B cell (primary cell): ENCODE results near the gene RENBP. TPM values are rescaled to one million over a fixed set of nuclear protein-coding genes. Genes with fewer than 3 reads are reported as not detected.

Source experiments
- ATAC-seq: fragments of 200-7000 bp; cut with Tn5 transposase; one replicate; pipeline ENCODE4 v1.10.0; 2021; ENCODE audit warnings: low read depth, mild to moderate bottlenecking, moderate number of reproducible peaks, moderate library complexity
- CTCF ChIA-PET: fragments of 350-600 bp; sonication (Branson Sonifier 250); formaldehyde crosslinking; loops from one replicate; lab custom pipeline; 2021; ENCODE audit warnings: antibody characterized with exemption, inconsistent platforms; lab: Charles Lee
- POLR2A ChIA-PET: fragments of 350-600 bp; sonication (Branson Sonifier 250); formaldehyde crosslinking; loops from one replicate; lab custom pipeline; 2021; ENCODE audit warnings: antibody characterized with exemption; lab: Charles Lee
- DNase-seq: peaks from one replicate; pipeline ENCODE4 v3.0.0; 2013
- H2AFZ ChIP-seq: 2 replicates; pipeline ENCODE4 v1.6.1; 2012; ENCODE audit warnings: mild to moderate bottlenecking, low read depth, low read length; ENCODE audit not compliant: insufficient read depth, poor library complexity, severe bottlenecking
- H3K27ac ChIP-seq, 2 donors: 1 replicate in 1 of 2; 2 replicates in 1 of 2; pipeline ENCODE4 v1.5.1; 2012 to 2013; ENCODE audit warnings: low read length in 2 of 2, mild to moderate bottlenecking in 2 of 2, moderate library complexity in 1 of 2
- H3K27me3 ChIP-seq, 4 experiments: fragments of 200-600 bp in 1 of 4; sonication (generic) in 1 of 4; replicated peaks in 1 of 4; 1 replicate in 2 of 4; 2 replicates in 2 of 4; pipeline versions ENCODE4 v1.6.1 to v1.7.0; 2013 to 2016; ENCODE audit warnings: low read length in 3 of 4, mild to moderate bottlenecking in 2 of 4, mixed read lengths in 1 of 4, moderate library complexity in 1 of 4; ENCODE audit not compliant: insufficient read depth in 4 of 4, control insufficient read depth in 3 of 4; ENCODE audit errors: control extremely low read depth in 1 of 4
- H3K36me3 ChIP-seq, 2 experiments: replicated peaks in 1 of 2; 1 replicate in 1 of 2; 2 replicates in 1 of 2; pipeline versions ENCODE4 v1.6.1 to v1.7.1; 2013; ENCODE audit warnings: low read length in 1 of 2; ENCODE audit not compliant: insufficient read depth in 2 of 2, control insufficient read depth in 1 of 2; ENCODE audit errors: control extremely low read depth in 1 of 2, extremely low read depth in 1 of 2
- H3K4me1 ChIP-seq, 2 donors: fragments of 200-600 bp in 1 of 2; sonication (generic) in 1 of 2; 1 replicate in 1 of 2; 2 replicates in 1 of 2; pipeline versions ENCODE4 v1.5.1 to v1.6.1; 2013 to 2017; ENCODE audit warnings: low read length in 2 of 2; ENCODE audit not compliant: control insufficient read depth in 2 of 2, insufficient read depth in 2 of 2
- H3K4me2 ChIP-seq: replicated peaks from 2 replicates; pipeline ENCODE3; 2012; ENCODE audit warnings: mild to moderate bottlenecking, low read depth, low read length; ENCODE audit not compliant: poor library complexity, severe bottlenecking
- H3K4me3 ChIP-seq, 5 experiments: fragments of 200-600 bp in 1 of 5; sonication (generic) in 1 of 5; 1 replicate in 3 of 5; 2 replicates in 2 of 5; pipeline versions ENCODE4 v1.5.1 to v1.7.0; 2011 to 2016; ENCODE audit warnings: low read length in 4 of 5, mild to moderate bottlenecking in 4 of 5, low read depth in 2 of 5, control low read depth in 1 of 5, moderate library complexity in 1 of 5; ENCODE audit not compliant: insufficient read depth in 1 of 5; ENCODE audit errors: control extremely low read depth in 1 of 5, extremely low read depth in 1 of 5
- H3K79me2 ChIP-seq: fragments of 200-600 bp; sonication (generic); one replicate; pipeline ENCODE4 v1.6.0; 2016; ENCODE audit warnings: low read length; ENCODE audit not compliant: control insufficient read depth, insufficient read depth
- H3K9ac ChIP-seq: fragments of 200-600 bp; sonication (generic); 2 replicates; pipeline ENCODE4 v1.6.1; 2017; ENCODE audit warnings: mild to moderate bottlenecking, low read length, moderate library complexity
- H3K9me3 ChIP-seq, 3 donors: one replicate each; pipeline versions ENCODE4 v1.6.1 to v1.7.1; 2013; ENCODE audit warnings: low read length in 2 of 3; ENCODE audit not compliant: control insufficient read depth in 2 of 3, insufficient read depth in 1 of 3; ENCODE audit errors: control extremely low read depth in 1 of 3
- H4K20me1 ChIP-seq: 2 replicates; pipeline ENCODE4 v1.6.0; 2012; ENCODE audit warnings: mild to moderate bottlenecking, low read length; ENCODE audit not compliant: insufficient read depth, control insufficient read depth, poor library complexity, severe bottlenecking
- H3K27ac Mint-ChIP-seq: one replicate; pipeline ENCODE4 v1.8.0; 2021; ENCODE audit warnings: mixed read lengths
- H3K27me3 Mint-ChIP-seq: one replicate; pipeline ENCODE4 v1.8.0; 2021; ENCODE audit warnings: mixed read lengths
- H3K4me1 Mint-ChIP-seq: one replicate; pipeline ENCODE4 v1.8.0; 2021; ENCODE audit warnings: mixed read lengths
- H3K4me3 Mint-ChIP-seq: one replicate; pipeline ENCODE4 v1.8.0; 2021; ENCODE audit warnings: mixed read lengths
- H3K9me3 Mint-ChIP-seq: one replicate; pipeline ENCODE4 v1.8.0; 2022; ENCODE audit warnings: mixed read lengths; ENCODE audit not compliant: insufficient read depth
- EZH2 ChIP-seq: IDR thresholded peaks from 2 replicates; pipeline ENCODE4 v1.6.1; 2012; ENCODE audit warnings: borderline replicate concordance, low read depth, mild to moderate bottlenecking, moderate library complexity, low read length; ENCODE audit not compliant: insufficient read depth, poor library complexity, severe bottlenecking
- WGBS: methylation state at CpG from one replicate; pipeline ENCODE4 v1.1.5; 2013; ENCODE audit warnings: missing lambda C conversion rate; ENCODE audit not compliant: insufficient coverage; 5-methylcytosine and 5-hydroxymethylcytosine counted together
- intact Hi-C: fragments of 100-400 bp; cut with micrococcal nuclease; formaldehyde crosslinking; loops from one replicate; pipeline ENCODE4 v1.10.0; 2022
- polyA plus RNA-seq: library from polyadenylated mRNA; depleted of rRNA; stranded (reverse); fragments of >200 nt; gene quantifications from 2 replicates; pipeline ENCODE4 v1.2.3, GENCODE V29; 2012
- total RNA-seq, 2 donors: library from RNA; stranded (reverse); fragments of 120-200 nt in 1 of 2; gene quantifications; 1 replicate in 1 of 2; 2 replicates in 1 of 2; pipeline versions ENCODE4 v1.2.3 to v1.2.4, GENCODE V29; 2013 to 2022
- TF ChIP-seq, protein P1 (sequence below): fragments of 200-600 bp; IDR thresholded peaks from one replicate; pipeline ENCODE4 v1.8.0; 2022; ENCODE audit warnings: antibody characterized with exemption, mild to moderate bottlenecking

The RENBP gene
- total and polyA plus RNA-seq, 2 donors (not counting 1 experiment from before 2014, with no cell fraction given) = 30.6 to 39.2 TPM

- ATAC-seq = no peak
- Histone ChIP-seq H3K36me3 (peaks cover 0 to 46% of the 10 kb centered on the region in 2 experiments), H3K4me2 (no peak overlapping the region), H3K9ac (no peak overlapping the region), H3K9me3 (no peaks in the 10 kb centered on the region), H2AFZ (no peak overlapping the region), H3K27ac (no peak overlapping the region), H3K79me2 (peaks cover 30% of the 10 kb centered on the region), H3K27me3 (no peaks in the 10 kb centered on the region), H3K4me1 (peaks cover 0 to 13% of the 10 kb centered on the region in 2 donors), H4K20me1 (peaks cover 59% of the 10 kb centered on the region), H3K4me3 (no peak overlapping the region)
- no peak for TF ChIP-seq EZH2
- TF ChIP-seq, protein P1, sequence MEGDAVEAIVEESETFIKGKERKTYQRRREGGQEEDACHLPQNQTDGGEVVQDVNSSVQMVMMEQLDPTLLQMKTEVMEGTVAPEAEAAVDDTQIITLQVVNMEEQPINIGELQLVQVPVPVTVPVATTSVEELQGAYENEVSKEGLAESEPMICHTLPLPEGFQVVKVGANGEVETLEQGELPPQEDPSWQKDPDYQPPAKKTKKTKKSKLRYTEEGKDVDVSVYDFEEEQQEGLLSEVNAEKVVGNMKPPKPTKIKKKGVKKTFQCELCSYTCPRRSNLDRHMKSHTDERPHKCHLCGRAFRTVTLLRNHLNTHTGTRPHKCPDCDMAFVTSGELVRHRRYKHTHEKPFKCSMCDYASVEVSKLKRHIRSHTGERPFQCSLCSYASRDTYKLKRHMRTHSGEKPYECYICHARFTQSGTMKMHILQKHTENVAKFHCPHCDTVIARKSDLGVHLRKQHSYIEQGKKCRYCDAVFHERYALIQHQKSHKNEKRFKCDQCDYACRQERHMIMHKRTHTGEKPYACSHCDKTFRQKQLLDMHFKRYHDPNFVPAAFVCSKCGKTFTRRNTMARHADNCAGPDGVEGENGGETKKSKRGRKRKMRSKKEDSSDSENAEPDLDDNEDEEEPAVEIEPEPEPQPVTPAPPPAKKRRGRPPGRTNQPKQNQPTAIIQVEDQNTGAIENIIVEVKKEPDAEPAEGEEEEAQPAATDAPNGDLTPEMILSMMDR = no peak
- H3K27me3 Mint-ChIP-seq = no peaks in the 10 kb centered on the region
- no peak overlapping the region for H3K4me3 Mint-ChIP-seq
- peaks cover 8% of the 10 kb centered on the region for H3K4me1 Mint-ChIP-seq
- CTCF ChIA-PET = interaction anchor here (1.2 kb wide), 1 partner anchor 31 kb away, joined by 3 read pairs; no protein-coding TSS in a partner anchor
- no peak for DNase-seq
- WGBS = no CpG with 5 or more reads among the region's 6 CpGs
- no peaks in the 10 kb centered on the region for H3K9me3 Mint-ChIP-seq
- no peak overlapping the region for H3K27ac Mint-ChIP-seq
- POLR2A ChIA-PET = interaction anchor here (1.6 kb wide), 1 partner anchor 9 kb away, joined by 3 read pairs; the partner anchor contains the start of gene ARHGAP4
- intact Hi-C loops = no loop called here
Observed at GRCh38 chrX:153917869-153918268, 26.6 kb downstream of the RENBP start.

DNA sequence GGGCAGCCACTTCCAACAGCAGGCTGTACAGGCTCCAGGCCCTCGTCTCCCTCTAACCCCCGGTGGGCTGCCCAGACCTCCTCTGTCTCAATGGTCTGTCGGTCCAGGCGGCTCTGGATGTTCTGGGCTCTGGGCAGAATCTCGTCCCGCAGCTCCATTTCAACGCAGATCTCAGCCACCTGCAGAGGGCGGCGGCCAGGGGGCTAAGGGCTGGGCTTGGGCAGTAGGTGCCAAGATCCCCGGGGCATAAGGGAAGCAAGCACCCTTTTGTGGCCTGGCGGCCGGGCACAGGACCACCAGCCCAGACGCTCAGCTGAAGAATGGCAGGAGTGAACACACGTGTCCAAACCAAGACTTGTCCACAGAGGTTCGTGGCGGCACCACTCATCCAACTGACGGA, 30.7 kb downstream of the RENBP start:
- CTCF ChIA-PET = no interaction called here
- ATAC-seq (no peak), DNase-seq (no peak)
- Histone ChIP-seq H3K9ac (no peak overlapping the region), H3K27me3 (no peaks in the 10 kb centered on the region), H3K9me3 (no peaks in the 10 kb centered on the region), H2AFZ (no peak overlapping the region), H3K4me3 (no peak overlapping the region), H3K79me2 (peaks cover 7% of the 10 kb centered on the region), H3K4me1 (no peaks in the 10 kb centered on the region), H3K36me3 (peaks cover 0 to 48% of the 10 kb centered on the region in 2 experiments), H3K27ac (no peak overlapping the region), H3K4me2 (no peak overlapping the region), H4K20me1 (peaks cover 58% of the 10 kb centered on the region)
- POLR2A ChIA-PET = no interaction called here
- no peaks in the 10 kb centered on the region for H3K4me1 Mint-ChIP-seq
- no peaks in the 10 kb centered on the region for H3K9me3 Mint-ChIP-seq
- no peak overlapping the region for H3K27ac Mint-ChIP-seq
- 98% methylated on average over 17 of the region's 17 CpGs for WGBS
- no peaks in the 10 kb centered on the region for H3K27me3 Mint-ChIP-seq
- no peak overlapping the region for H3K4me3 Mint-ChIP-seq
- intact Hi-C loops = no loop called here
- TF ChIP-seq, protein P1 = no peak
- TF ChIP-seq EZH2 = no peak
